Thymus (tissue), 11 donors: Measurements from ENCODE around the gene TMUB1. TPM values are rescaled to one million over a fixed set of nuclear protein-coding genes. Genes with fewer than 3 reads are reported as not detected.

Source experiments
- DNase-seq, 9 donors: peaks; one replicate each; pipeline ENCODE4 v3.0.0-alpha.2; 2013; ENCODE audit warnings: low spot score in 9 of 9, low read depth in 6 of 9, missing footprints in 1 of 9
- H3K27ac ChIP-seq, 2 donors: one replicate each; pipeline ENCODE4 v1.5.1; 2013; ENCODE audit warnings: control low read depth in 1 of 2, low read depth in 1 of 2, low read length in 1 of 2, mild to moderate bottlenecking in 1 of 2, moderate library complexity in 1 of 2
- H3K27me3 ChIP-seq, 2 donors: one replicate each; pipeline ENCODE4 v1.5.1; 2013; ENCODE audit warnings: low read length in 1 of 2; ENCODE audit not compliant: control insufficient read depth in 2 of 2, insufficient read depth in 1 of 2
- H3K36me3 ChIP-seq, 2 donors: one replicate each; pipeline ENCODE4 v1.5.1; 2013; ENCODE audit warnings: low read length in 1 of 2, mild to moderate bottlenecking in 1 of 2, moderate library complexity in 1 of 2; ENCODE audit not compliant: control insufficient read depth in 2 of 2, insufficient read depth in 2 of 2
- H3K4me1 ChIP-seq, 2 donors: one replicate each; pipeline ENCODE4 v1.5.1; 2013; ENCODE audit warnings: low read length in 2 of 2; ENCODE audit not compliant: control insufficient read depth in 2 of 2, insufficient read depth in 2 of 2
- H3K4me3 ChIP-seq, 2 donors: one replicate each; pipeline ENCODE4 v1.5.1; 2013; ENCODE audit warnings: low read length in 2 of 2, control low read depth in 1 of 2, mild to moderate bottlenecking in 1 of 2
- H3K9me3 ChIP-seq, 2 donors: one replicate each; pipeline ENCODE4 v1.5.1; 2013; ENCODE audit warnings: low read length in 1 of 2, mild to moderate bottlenecking in 1 of 2; ENCODE audit not compliant: control insufficient read depth in 2 of 2, insufficient read depth in 1 of 2
- WGBS: extraction: QIAGEN DNeasy Blood & Tissue Kit; methylation state at CpG from one replicate; pipeline ENCODE4 v1.1.7; 2013; 5-methylcytosine and 5-hydroxymethylcytosine counted together
- polyA plus RNA-seq: library from polyadenylated mRNA; stranded (reverse); fragments of 200-250 nt; gene quantifications from one replicate; pipeline ENCODE4 v1.2.3, GENCODE V29; 2013
- total RNA-seq: library from RNA; stranded (reverse); fragments of 120-200 nt; gene quantifications from one replicate; pipeline ENCODE4 v1.2.4, GENCODE V29; 2013
- donor health status: healthy.

Gene TMUB1
- total and polyA plus RNA-seq, 2 donors: 17.0 to 68.4 TPM

GRCh38 chr7:151077705-151078232 is 5.5 kb downstream of the TMUB1 start:
- Histone ChIP-seq H3K27me3 (no peaks in the 10 kb centered on the region), H3K9me3 (no peaks in the 10 kb centered on the region), H3K36me3 (peaks cover 44 to 54% of the 10 kb centered on the region in 2 donors), H3K4me3 (no peak overlapping the region), H3K4me1 (peaks cover 29 to 36% of the 10 kb centered on the region in 2 donors), H3K27ac (no peak overlapping the region)
- 90% methylated on average over 10 of the region's 10 CpGs for WGBS
- no peak for DNase-seq

GRCh38 chr7:151076863-151077704 is 6.2 kb downstream of the TMUB1 start:
- Histone ChIP-seq H3K4me3 (no peak overlapping the region), H3K4me1 (peaks cover 22 to 30% of the 10 kb centered on the region in 2 donors), H3K36me3 (peaks cover 49 to 60% of the 10 kb centered on the region in 2 donors), H3K27me3 (no peaks in the 10 kb centered on the region), H3K9me3 (no peaks in the 10 kb centered on the region), H3K27ac (no peak overlapping the region)
- DNase-seq: no peak
- 97% methylated on average over 33 of the region's 33 CpGs for WGBS

GRCh38 chr7:151075978-151076426 is 7.3 kb downstream of the TMUB1 start:
- whole genome bisulfite sequencing: 96% methylated on average over 22 of the region's 22 CpGs
- no peak overlapping the region for H3K4me3 ChIP-seq
- no peaks in the 10 kb centered on the region for H3K27me3 ChIP-seq
- H3K36me3 ChIP-seq: peaks cover 59 to 64% of the 10 kb centered on the region in 2 donors
- H3K4me1 ChIP-seq: peaks cover 11 to 20% of the 10 kb centered on the region in 2 donors
- no peak overlapping the region for H3K27ac ChIP-seq
- H3K9me3 ChIP-seq: no peaks in the 10 kb centered on the region
- no peak for DNase-seq

GRCh38 chr7:151075662-151075971 is 7.7 kb downstream of the TMUB1 start:
- no peak overlapping the region for H3K27ac ChIP-seq
- WGBS: 98% methylated on average over 7 of the region's 7 CpGs
- DNase-seq: no peak
- H3K27me3 ChIP-seq: no peaks in the 10 kb centered on the region
- peaks cover 11 to 18% of the 10 kb centered on the region in 2 donors for H3K4me1 ChIP-seq
- peaks cover 63 to 68% of the 10 kb centered on the region in 2 donors for H3K36me3 ChIP-seq
- H3K9me3 ChIP-seq: no peaks in the 10 kb centered on the region
- no peak overlapping the region for H3K4me3 ChIP-seq

- peaks cover 69 to 74% of the 10 kb centered on the region in 2 donors for H3K36me3 ChIP-seq
- DNase-seq: no peak
- 97% methylated on average over 26 of the region's 26 CpGs for WGBS
- H3K27ac ChIP-seq: no peak overlapping the region
- no peaks in the 10 kb centered on the region for H3K27me3 ChIP-seq
- peaks cover 11 to 16% of the 10 kb centered on the region in 2 donors for H3K4me1 ChIP-seq
- no peak overlapping the region for H3K4me3 ChIP-seq
- H3K9me3 ChIP-seq: no peaks in the 10 kb centered on the region
Measured at GRCh38 chr7:151074817-151075661, 8.3 kb downstream of the TMUB1 start.

GRCh38 chr7:151073990-151074389 is 9.3 kb downstream of the TMUB1 start:
- Histone ChIP-seq H3K4me3 (no peak overlapping the region), H3K4me1 (peaks cover 5 to 6% of the 10 kb centered on the region in 2 donors), H3K36me3 (peaks cover 79 to 84% of the 10 kb centered on the region in 2 donors), H3K27ac (no peak overlapping the region), H3K9me3 (no peaks in the 10 kb centered on the region), H3K27me3 (no peaks in the 10 kb centered on the region)
- no peak for DNase-seq
- 97% methylated on average over 17 of the region's 17 CpGs for WGBS

- Histone ChIP-seq H3K4me3 (no peak overlapping the region), H3K36me3 (peaks cover 83 to 95% of the 10 kb centered on the region in 2 donors), H3K27me3 (no peaks in the 10 kb centered on the region), H3K4me1 (no peaks in the 10 kb centered on the region), H3K9me3 (no peaks in the 10 kb centered on the region), H3K27ac (no peak overlapping the region)
- 97% methylated on average over 39 of the region's 39 CpGs for WGBS
- no peak for DNase-seq
Measured at GRCh38 chr7:151071032-151071866, 12.0 kb downstream of the TMUB1 start.

GRCh38 chr7:151070574-151070960 is 12.7 kb downstream of the TMUB1 start:
- Histone ChIP-seq H3K9me3 (no peaks in the 10 kb centered on the region), H3K36me3 (peaks cover 85 to 94% of the 10 kb centered on the region in 2 donors), H3K27me3 (no peaks in the 10 kb centered on the region), H3K27ac (no peak overlapping the region), H3K4me3 (no peak overlapping the region), H3K4me1 (no peaks in the 10 kb centered on the region)
- 99% methylated on average over 15 of the region's 15 CpGs for WGBS
- DNase-seq: no peak
